Measurements from ENCODE around the gene ESAM. TPM values are rescaled to one million over a fixed set of nuclear protein-coding genes. Genes with fewer than 3 reads are reported as not detected.
A peak's percentile ranks its signal among the peaks of the same experiment; 100 is the strongest.

The ESAM gene
- total RNA-seq, 4 donors from 2014 or later = 5.6 to 23.1 (median 9.7) TPM

DNA sequence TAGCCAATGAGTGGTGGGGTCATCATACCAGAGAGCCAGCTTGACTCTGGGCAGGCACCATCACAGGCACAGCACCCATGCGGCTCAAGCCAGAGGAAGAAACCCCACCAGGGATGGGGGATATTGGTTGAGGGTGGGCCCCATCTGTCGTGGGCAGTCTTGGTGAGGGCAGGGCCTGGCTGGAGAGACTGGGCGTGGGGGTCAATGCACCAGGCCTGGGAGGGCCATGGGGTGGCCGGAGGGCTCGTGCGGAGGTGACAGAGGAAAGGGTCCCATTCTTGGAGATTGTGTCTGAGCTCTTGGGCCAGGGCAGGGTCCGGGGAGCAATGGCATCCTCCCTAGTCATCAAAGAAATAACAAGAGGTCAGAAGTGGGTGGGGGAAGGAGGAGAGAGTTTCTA is 8.5 kb downstream of the ESAM start:
- Histone ChIP-seq H3K4me1 (peaks cover 17 to 52% (median 28%) of the 10 kb centered on the region in 3 donors), H3K4me3 (no peak overlapping the region), H3K27me3 (peaks cover 0 to 74% (median 6%) of the 10 kb centered on the region in 4 donors), H3K36me3 (peaks cover 0 to 5% (median 0%) of the 10 kb centered on the region in 3 donors), H3K27ac (no peak overlapping the region), H3K9me3 (no peaks in the 10 kb centered on the region)
- 93 to 100% methylated on average over 4 to 7 of the region's 7 CpGs for WGBS, 2 donors
- DNase-seq = no peak
- no peak for TF ChIP-seq POLR2A (IDR thresholded peaks at IDR 0.05)
- TF ChIP-seq, protein P1, sequence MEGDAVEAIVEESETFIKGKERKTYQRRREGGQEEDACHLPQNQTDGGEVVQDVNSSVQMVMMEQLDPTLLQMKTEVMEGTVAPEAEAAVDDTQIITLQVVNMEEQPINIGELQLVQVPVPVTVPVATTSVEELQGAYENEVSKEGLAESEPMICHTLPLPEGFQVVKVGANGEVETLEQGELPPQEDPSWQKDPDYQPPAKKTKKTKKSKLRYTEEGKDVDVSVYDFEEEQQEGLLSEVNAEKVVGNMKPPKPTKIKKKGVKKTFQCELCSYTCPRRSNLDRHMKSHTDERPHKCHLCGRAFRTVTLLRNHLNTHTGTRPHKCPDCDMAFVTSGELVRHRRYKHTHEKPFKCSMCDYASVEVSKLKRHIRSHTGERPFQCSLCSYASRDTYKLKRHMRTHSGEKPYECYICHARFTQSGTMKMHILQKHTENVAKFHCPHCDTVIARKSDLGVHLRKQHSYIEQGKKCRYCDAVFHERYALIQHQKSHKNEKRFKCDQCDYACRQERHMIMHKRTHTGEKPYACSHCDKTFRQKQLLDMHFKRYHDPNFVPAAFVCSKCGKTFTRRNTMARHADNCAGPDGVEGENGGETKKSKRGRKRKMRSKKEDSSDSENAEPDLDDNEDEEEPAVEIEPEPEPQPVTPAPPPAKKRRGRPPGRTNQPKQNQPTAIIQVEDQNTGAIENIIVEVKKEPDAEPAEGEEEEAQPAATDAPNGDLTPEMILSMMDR (IDR thresholded peaks at IDR 0.05) = no peak
- intact Hi-C loops (cut with DNase I) = no loop called here

DNA sequence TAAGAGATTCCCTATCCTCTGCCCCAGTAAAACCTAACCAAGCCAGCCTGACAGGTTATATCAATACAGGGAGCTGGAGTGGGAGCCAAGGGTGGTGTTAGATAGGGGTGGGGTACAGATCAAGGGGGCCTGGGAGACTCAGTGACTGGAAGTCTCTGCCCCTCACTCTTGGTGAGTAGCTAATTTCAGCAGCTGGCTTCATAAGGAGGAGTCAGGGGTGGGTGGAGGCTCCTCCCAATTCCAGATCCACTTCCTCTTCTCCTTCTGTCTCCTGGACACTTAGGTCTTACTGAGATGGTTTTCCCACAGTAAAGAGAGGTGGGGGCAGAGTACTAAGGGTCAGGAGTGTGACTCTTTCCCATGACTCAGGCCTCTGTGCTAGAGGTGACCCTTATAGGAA is 8.9 kb downstream of the ESAM start:
- no peak for TF ChIP-seq POLR2A (IDR thresholded peaks at IDR 0.05)
- TF ChIP-seq, protein P1 (IDR thresholded peaks at IDR 0.05) = no peak
- intact Hi-C loops (cut with DNase I) = no loop called here
- Histone ChIP-seq H3K9me3 (no peaks in the 10 kb centered on the region), H3K36me3 (peaks cover 0 to 5% (median 0%) of the 10 kb centered on the region in 3 donors), H3K27ac (no peak overlapping the region), H3K27me3 (peaks cover 0 to 74% (median 5%) of the 10 kb centered on the region in 4 donors), H3K4me3 (no peak overlapping the region), H3K4me1 (peaks cover 16 to 51% (median 27%) of the 10 kb centered on the region in 3 donors)
- DNase-seq = no peak

DNA sequence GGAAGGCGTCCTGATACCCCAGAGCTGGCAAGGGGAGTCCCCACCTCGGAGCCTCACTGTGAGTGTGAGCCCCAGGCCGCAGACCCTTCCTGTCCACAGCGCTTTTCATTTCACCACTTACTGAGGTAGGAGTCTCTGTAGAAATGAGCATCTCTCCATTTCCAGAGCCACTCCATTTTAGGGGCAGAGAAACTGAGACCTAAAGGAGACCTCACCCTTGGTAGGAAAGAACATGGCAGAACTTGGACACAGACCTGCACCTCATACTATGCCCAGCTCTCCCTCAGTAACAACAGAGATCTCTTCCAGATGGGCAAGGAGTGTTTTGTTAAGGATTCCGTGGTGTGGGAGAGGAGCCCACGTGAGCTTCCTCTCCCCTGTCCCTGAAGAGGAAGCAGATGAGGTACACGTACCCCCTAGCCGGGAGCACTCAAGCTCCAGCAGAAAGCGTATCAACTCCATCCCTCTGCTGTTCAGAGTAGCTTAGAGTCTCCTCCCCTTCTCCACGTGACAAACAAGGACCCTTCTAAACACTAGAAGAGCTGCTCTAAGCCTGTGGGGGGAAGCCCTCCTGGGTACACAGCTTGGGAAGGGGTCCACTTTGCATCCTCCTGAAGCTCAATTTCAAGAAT is 9.5 kb downstream of the ESAM start:
- Histone ChIP-seq H3K4me3 (peak overlapping the region in 3 of 4 donors; percentile 37 to 50 (median 40)), H3K36me3 (peaks cover 0 to 5% (median 0%) of the 10 kb centered on the region in 3 donors)

DNA sequence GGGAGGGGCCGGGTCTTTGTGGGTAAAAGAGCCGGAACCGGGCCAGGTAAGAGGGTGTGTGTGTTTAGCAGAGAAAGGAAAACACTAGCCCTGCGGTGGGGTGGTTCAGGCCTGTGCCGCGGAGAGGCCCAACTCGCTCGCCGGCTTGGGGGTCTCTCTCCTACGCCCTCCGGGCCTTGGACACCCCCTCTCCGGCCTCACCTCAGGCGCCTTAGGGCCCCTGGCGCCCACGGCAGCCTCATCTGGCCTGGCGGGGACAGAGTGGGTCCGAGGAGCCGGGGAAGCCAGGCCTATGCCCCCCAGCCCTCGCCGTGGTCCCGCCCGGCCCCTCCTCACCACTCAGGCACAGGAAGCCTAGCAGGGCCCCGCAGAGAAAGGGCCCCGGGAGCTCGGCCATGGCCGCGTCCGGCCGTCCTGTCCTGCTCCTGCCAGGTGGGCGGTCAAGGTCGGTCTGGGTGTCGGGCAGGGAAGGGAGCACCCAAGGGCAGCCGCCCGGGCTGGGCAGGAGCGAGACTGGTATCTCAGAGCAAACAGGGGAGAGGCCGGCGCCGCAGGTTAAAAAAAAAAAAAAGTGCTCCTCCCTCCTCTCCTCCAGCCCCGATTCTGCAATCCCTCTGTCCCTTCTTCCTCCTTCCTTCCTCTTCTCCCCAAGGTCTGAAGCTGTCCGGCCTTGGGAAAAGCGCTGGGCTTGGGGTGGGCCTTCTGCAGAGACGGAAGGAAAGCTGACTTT is 10.2 kb downstream of the ESAM start, which contains the start of gene VSIG2:
TSS of gene VSIG2 (minus strand) at position 515 of the 730 bp plus-strand sequence. CDS start at position 397, 118 bp downstream.
- H3K27me3 ChIP-seq = peaks cover 0 to 74% (median 1%) of the 10 kb centered on the region in 4 donors
- H3K36me3 ChIP-seq = peaks cover 0 to 5% (median 0%) of the 10 kb centered on the region in 3 donors
- WGBS, 2 donors = 22 to 66% methylated on average over 3 to 18 of the region's 42 CpGs
- H3K4me3 ChIP-seq = peak within 1 kb of the TSS; percentile 20 to 50 (median 38)
- intact Hi-C loops (cut with DNase I) = no loop called here
- H3K27ac ChIP-seq = peak within 1 kb of the TSS; percentile 25 to 63 (median 46)
- no peaks in the 10 kb centered on the region for H3K9me3 ChIP-seq
- DNase-seq = no peak
- TF ChIP-seq, protein P1 (IDR thresholded peaks at IDR 0.05) = no peak
- no peak for TF ChIP-seq POLR2A (IDR thresholded peaks at IDR 0.05)
- H3K4me1 ChIP-seq = peaks cover 11 to 57% (median 25%) of the 10 kb centered on the region in 3 donors

More for the DNA sequence above, 9.5 kb downstream of the ESAM start:
- peaks cover 11 to 51% (median 23%) of the 10 kb centered on the region in 3 donors for H3K4me1 ChIP-seq
- 71 to 75% methylated on average over 3 to 10 of the region's 10 CpGs for WGBS, 2 donors
- no peak overlapping the region for H3K27ac ChIP-seq
- no peak for DNase-seq
- intact Hi-C loops (cut with DNase I) = no loop called here
- peaks cover 0 to 74% (median 4%) of the 10 kb centered on the region in 4 donors for H3K27me3 ChIP-seq
- TF ChIP-seq, protein P1 (IDR thresholded peaks at IDR 0.05) = no peak
- TF ChIP-seq POLR2A (IDR thresholded peaks at IDR 0.05) = no peak
- no peaks in the 10 kb centered on the region for H3K9me3 ChIP-seq

DNA sequence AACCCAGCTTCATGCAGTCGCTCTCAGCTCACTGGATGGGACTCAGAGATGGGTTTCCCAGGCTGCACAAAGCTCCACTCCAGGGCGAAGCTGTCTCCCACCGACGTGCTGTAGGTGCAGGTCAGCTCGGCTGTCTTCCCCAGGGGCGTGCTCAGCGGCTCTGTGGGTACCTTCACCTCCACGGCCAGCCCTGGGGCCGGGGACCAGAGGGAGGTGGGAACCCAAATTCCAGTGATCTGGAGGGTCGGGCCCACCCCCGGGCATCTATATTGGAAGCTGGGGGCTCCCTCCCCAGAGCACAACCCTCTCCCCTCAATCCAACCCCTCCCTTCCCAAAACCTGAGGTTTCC is 10.7 kb downstream of the ESAM start:
- DNase-seq = no peak
- H3K36me3 ChIP-seq = peaks cover 0 to 5% (median 0%) of the 10 kb centered on the region in 3 donors
- H3K27ac ChIP-seq = peak overlapping the region in 3 of 4 donors; percentile 28 to 59 (median 32)
- peak overlapping the region; percentile 20 to 50 (median 38) for H3K4me3 ChIP-seq
- no peak for TF ChIP-seq POLR2A (IDR thresholded peaks at IDR 0.05)
- TF ChIP-seq, protein P1 (IDR thresholded peaks at IDR 0.05) = no peak
- H3K9me3 ChIP-seq = no peaks in the 10 kb centered on the region
- WGBS, 2 donors = 80 to 100% methylated on average over 1 of the region's 11 CpGs
- peaks cover 11 to 59% (median 29%) of the 10 kb centered on the region in 3 donors for H3K4me1 ChIP-seq
- intact Hi-C loops (cut with DNase I) = no loop called here
- H3K27me3 ChIP-seq = peaks cover 0 to 74% (median 1%) of the 10 kb centered on the region in 4 donors

Measured in esophagus squamous epithelium (tissue), 5 donors.